Measurements from ENCODE around the gene NFXL1.

DNA sequence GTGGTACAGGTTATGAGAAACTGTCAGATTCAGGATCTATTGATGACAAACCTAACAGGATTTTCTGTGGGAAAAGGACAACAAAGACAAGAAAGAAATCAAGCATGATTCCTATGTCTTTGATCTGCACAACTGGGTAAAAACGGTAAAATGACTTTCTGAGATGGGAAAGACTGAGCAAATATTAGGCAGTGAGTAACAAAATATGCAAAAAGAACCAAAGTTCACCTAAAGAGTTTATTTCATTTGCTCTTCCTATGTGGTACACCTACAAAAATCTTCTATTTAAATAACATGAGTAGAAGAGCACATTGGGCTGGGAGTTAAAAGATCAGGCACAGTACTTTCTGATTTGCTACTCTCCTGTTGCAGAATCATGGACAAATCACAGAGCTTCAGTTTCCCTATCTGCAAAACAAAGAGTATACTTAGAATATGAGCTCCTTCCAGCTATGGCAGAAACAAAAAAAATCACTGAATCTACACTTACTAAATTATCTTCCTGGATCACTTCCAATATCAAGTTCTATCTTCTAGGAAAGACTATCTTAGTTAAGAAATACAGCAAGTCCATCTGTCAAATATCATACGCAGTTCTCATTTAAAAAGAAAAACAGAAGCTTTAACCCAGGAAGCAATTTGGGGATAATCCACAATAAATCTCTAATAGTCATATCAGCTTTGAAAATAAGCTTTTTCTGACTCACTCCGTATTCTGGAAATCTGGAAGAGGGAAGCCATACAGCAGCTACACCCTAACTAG, 37.4 kb downstream of the NFXL1 start:
- TF ChIP-seq, protein P1, sequence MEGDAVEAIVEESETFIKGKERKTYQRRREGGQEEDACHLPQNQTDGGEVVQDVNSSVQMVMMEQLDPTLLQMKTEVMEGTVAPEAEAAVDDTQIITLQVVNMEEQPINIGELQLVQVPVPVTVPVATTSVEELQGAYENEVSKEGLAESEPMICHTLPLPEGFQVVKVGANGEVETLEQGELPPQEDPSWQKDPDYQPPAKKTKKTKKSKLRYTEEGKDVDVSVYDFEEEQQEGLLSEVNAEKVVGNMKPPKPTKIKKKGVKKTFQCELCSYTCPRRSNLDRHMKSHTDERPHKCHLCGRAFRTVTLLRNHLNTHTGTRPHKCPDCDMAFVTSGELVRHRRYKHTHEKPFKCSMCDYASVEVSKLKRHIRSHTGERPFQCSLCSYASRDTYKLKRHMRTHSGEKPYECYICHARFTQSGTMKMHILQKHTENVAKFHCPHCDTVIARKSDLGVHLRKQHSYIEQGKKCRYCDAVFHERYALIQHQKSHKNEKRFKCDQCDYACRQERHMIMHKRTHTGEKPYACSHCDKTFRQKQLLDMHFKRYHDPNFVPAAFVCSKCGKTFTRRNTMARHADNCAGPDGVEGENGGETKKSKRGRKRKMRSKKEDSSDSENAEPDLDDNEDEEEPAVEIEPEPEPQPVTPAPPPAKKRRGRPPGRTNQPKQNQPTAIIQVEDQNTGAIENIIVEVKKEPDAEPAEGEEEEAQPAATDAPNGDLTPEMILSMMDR (IDR thresholded peaks at IDR 0.05; ENCODE audit: insufficient read depth, low read length): no peak
- TF ChIP-seq, protein P2, sequence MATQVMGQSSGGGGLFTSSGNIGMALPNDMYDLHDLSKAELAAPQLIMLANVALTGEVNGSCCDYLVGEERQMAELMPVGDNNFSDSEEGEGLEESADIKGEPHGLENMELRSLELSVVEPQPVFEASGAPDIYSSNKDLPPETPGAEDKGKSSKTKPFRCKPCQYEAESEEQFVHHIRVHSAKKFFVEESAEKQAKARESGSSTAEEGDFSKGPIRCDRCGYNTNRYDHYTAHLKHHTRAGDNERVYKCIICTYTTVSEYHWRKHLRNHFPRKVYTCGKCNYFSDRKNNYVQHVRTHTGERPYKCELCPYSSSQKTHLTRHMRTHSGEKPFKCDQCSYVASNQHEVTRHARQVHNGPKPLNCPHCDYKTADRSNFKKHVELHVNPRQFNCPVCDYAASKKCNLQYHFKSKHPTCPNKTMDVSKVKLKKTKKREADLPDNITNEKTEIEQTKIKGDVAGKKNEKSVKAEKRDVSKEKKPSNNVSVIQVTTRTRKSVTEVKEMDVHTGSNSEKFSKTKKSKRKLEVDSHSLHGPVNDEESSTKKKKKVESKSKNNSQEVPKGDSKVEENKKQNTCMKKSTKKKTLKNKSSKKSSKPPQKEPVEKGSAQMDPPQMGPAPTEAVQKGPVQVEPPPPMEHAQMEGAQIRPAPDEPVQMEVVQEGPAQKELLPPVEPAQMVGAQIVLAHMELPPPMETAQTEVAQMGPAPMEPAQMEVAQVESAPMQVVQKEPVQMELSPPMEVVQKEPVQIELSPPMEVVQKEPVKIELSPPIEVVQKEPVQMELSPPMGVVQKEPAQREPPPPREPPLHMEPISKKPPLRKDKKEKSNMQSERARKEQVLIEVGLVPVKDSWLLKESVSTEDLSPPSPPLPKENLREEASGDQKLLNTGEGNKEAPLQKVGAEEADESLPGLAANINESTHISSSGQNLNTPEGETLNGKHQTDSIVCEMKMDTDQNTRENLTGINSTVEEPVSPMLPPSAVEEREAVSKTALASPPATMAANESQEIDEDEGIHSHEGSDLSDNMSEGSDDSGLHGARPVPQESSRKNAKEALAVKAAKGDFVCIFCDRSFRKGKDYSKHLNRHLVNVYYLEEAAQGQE (IDR thresholded peaks at IDR 0.05; ENCODE audit: insufficient replicate concordance, low read depth): no peak
- TF ChIP-seq POLR2AphosphoS5 (IDR thresholded peaks at IDR 0.05; ENCODE audit: low read depth) (no peak), GABPA (IDR thresholded peaks at IDR 0.05; ENCODE audit: low read depth) (no peak)
